Renal pelvis (tissue), 3 donors: ENCODE data around the gene BCAS2. TPM values are rescaled to one million over a fixed set of nuclear protein-coding genes. Genes with fewer than 3 reads are reported as not detected.

ENCODE experiments used
- polyA plus RNA-seq, 3 donors: library from polyadenylated mRNA; unstranded; fragments of 120-200 nt; gene quantifications; one replicate each; pipeline ENCODE4 v1.2.1, GENCODE V29; 2013; ENCODE audit not compliant: insufficient read length in 3 of 3

Gene BCAS2
- polyA plus RNA-seq, 3 donors: 50.6 to 58.7 (median 53.7) TPM

Other genes with a start within 250 kb of the BCAS2 start
- gene TRIM33, start 70.4 kb downstream of the BCAS2 start, polyA plus RNA-seq: 10 to 100 TPM; 44.4 to 62.2 (median 57.9) TPM
- 1 to 10 TPM; 3.3 to 4.9 (median 4.0) TPM for gene DENND2C, start 88.4 kb upstream of the BCAS2 start, polyA plus RNA-seq
- gene AMPD1, start 113.9 kb upstream of the BCAS2 start, polyA plus RNA-seq: under 1 TPM in 1 of 3 donors, not detected in 2; 0.13 TPM
- gene NRAS, start 135.2 kb upstream of the BCAS2 start, polyA plus RNA-seq: 10 to 100 TPM; 55.2 to 67.4 (median 65.2) TPM
- gene CSDE1, start 176.4 kb upstream of the BCAS2 start, polyA plus RNA-seq: 100 to 1,000 TPM; 394 to 452 (median 432) TPM
- 10 to 100 TPM; 50.0 to 65.6 (median 51.3) TPM for gene SIKE1, start 199.1 kb upstream of the BCAS2 start, polyA plus RNA-seq